Fibroblast of lung (primary cell): ENCODE measurements around the gene AADAT. TPM values are rescaled to one million over a fixed set of nuclear protein-coding genes. Genes with fewer than 3 reads are reported as not detected.

Experiments
- DNase-seq, 2 donors: peaks; one replicate each; pipeline versions ENCODE4 v3.0.0 to v3.0.0-alpha.2; 2010; ENCODE audit warnings: low read depth in 2 of 2
- H2AFZ ChIP-seq: 2 replicates; pipeline ENCODE4 v1.5.1; 2012; ENCODE audit warnings: low read length, control low read depth, inconsistent platforms
- H3K27ac ChIP-seq: 2 replicates; pipeline ENCODE4 v1.5.1; 2011; ENCODE audit warnings: low read length, control low read depth; ENCODE audit not compliant: insufficient read depth
- H3K27me3 ChIP-seq: 2 replicates; pipeline ENCODE4 v1.5.1; 2011; ENCODE audit warnings: mild to moderate bottlenecking, low read length; ENCODE audit not compliant: control insufficient read depth, insufficient read depth
- H3K36me3 ChIP-seq: 2 replicates; pipeline ENCODE4 v1.5.1; 2011; ENCODE audit warnings: low read length; ENCODE audit not compliant: control insufficient read depth, insufficient read depth
- H3K4me1 ChIP-seq: 2 replicates; pipeline ENCODE4 v1.5.1; 2011; ENCODE audit warnings: low read length; ENCODE audit not compliant: control insufficient read depth, insufficient read depth; ENCODE audit errors: extremely low read depth
- H3K4me2 ChIP-seq: 2 replicates; pipeline ENCODE4 v1.5.1; 2011; ENCODE audit warnings: low read length, control low read depth; ENCODE audit not compliant: insufficient read depth; ENCODE audit errors: extremely low read depth
- H3K4me3 ChIP-seq, 4 experiments: fragments of 200-600 bp in 1 of 4; sonication (generic) in 1 of 4; replicated peaks in 1 of 4; 2 replicates each; pipeline ENCODE4 v1.5.1; 2011 to 2016; ENCODE audit warnings: low read length in 4 of 4, low read depth in 3 of 4, mild to moderate bottlenecking in 3 of 4, control low read depth in 2 of 4, inconsistent platforms in 1 of 4, mixed read lengths in 1 of 4; ENCODE audit not compliant: insufficient read depth in 1 of 4; ENCODE audit errors: control extremely low read depth in 1 of 4
- H3K79me2 ChIP-seq: 2 replicates; pipeline ENCODE4 v1.5.1; 2012; ENCODE audit warnings: mild to moderate bottlenecking, low read length, inconsistent platforms; ENCODE audit not compliant: control insufficient read depth, insufficient read depth
- H3K9ac ChIP-seq: 2 replicates; pipeline ENCODE4 v1.5.1; 2011; ENCODE audit warnings: mild to moderate bottlenecking, low read length, control low read depth; ENCODE audit not compliant: insufficient read depth
- H3K9me3 ChIP-seq: 2 replicates; pipeline ENCODE4 v1.5.1; 2012; ENCODE audit warnings: low read depth, low read length; ENCODE audit not compliant: control insufficient read depth, insufficient read depth
- H4K20me1 ChIP-seq: 2 replicates; pipeline ENCODE4 v1.5.1; 2011; ENCODE audit warnings: low read length; ENCODE audit not compliant: control insufficient read depth, insufficient read depth; ENCODE audit errors: extremely low read depth
- EZH2 ChIP-seq: IDR thresholded peaks from 2 replicates; pipeline ENCODE4 v1.5.1; 2012; ENCODE audit warnings: low read length, control low read depth, mild to moderate bottlenecking; ENCODE audit errors: missing control alignments
- polyA plus RNA-seq, 2 donors: library from polyadenylated mRNA; depleted of rRNA in 1 of 2; stranded (reverse) in 1 of 2; unstranded in 1 of 2; fragments of >200 nt; gene quantifications; 2 replicates each; pipeline ENCODE4 v1.2.1, GENCODE V29; 2011 to 2012; ENCODE audit warnings: missing spikeins in 1 of 2
- total RNA-seq: library from RNA; depleted of rRNA; stranded (reverse); fragments of >200 nt; gene quantifications from 2 replicates; pipeline ENCODE4 v1.2.1, GENCODE V29; 2014
- TF ChIP-seq, protein P1 (sequence below), 2 donors: IDR thresholded peaks in 1 of 2; conservative IDR thresholded peaks in 1 of 2; 1 replicate in 1 of 2; 2 replicates in 1 of 2; pipeline ENCODE4 v1.5.1; 2011 to 2012; ENCODE audit warnings: low read length in 2 of 2, control low read depth in 1 of 2, inconsistent platforms in 1 of 2, low read depth in 1 of 2, mild to moderate bottlenecking in 1 of 2

AADAT gene
- total and polyA plus RNA-seq, 2 donors (not counting 1 experiment from before 2014, with no cell fraction given), result 3.5 to 7.6 TPM

DNA sequence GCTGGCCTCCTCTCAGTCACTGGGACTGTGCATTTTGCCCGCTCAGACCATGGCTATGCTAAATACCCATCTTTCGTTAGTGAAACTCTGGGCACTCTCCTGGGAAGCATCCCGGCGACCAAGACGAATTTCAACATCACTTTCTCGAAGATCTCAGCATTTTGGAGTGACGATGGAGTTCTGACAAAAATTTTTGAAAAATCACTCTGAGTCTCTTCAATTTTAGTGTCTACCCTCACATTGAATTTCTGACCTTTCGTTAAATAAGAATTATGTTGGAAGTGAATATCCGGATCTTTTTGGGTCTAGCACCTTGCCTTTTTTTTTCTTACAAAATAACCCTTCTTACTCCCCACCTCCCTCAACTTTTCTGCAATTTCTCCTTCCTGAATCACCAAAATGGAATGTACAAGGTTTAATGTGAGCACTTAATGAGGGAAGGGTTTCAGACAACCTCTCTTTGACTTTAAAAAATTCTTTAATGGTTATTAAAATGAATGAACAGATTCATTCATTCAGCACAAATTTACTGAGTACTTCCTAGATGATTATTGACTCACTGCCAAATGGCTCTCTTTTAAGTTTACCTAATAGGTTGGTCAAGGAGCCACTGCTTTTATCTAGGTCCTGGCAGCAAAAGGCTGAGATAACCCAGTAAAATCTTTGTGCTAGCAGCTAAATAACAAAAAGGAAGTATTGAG lies 746 bp upstream of the AADAT start:
- peaks cover 3% of the 10 kb centered on the region for H3K4me1 ChIP-seq
- H3K27ac ChIP-seq, result peak overlapping the region; percentile 34
- no peaks in the 10 kb centered on the region for H3K27me3 ChIP-seq
- peak overlapping the region; percentile 78 for H3K4me2 ChIP-seq
- H3K9me3 ChIP-seq, result no peaks in the 10 kb centered on the region
- no peaks in the 10 kb centered on the region for H4K20me1 ChIP-seq
- H3K36me3 ChIP-seq, result no peaks in the 10 kb centered on the region
- H3K9ac ChIP-seq, result peak overlapping the region; percentile 76
- DNase-seq, result peak in 1 of 2 donors; percentile 53
- H2AFZ ChIP-seq, result peak overlapping the region; percentile 97
- no peak for TF ChIP-seq EZH2
- TF ChIP-seq, protein P1, sequence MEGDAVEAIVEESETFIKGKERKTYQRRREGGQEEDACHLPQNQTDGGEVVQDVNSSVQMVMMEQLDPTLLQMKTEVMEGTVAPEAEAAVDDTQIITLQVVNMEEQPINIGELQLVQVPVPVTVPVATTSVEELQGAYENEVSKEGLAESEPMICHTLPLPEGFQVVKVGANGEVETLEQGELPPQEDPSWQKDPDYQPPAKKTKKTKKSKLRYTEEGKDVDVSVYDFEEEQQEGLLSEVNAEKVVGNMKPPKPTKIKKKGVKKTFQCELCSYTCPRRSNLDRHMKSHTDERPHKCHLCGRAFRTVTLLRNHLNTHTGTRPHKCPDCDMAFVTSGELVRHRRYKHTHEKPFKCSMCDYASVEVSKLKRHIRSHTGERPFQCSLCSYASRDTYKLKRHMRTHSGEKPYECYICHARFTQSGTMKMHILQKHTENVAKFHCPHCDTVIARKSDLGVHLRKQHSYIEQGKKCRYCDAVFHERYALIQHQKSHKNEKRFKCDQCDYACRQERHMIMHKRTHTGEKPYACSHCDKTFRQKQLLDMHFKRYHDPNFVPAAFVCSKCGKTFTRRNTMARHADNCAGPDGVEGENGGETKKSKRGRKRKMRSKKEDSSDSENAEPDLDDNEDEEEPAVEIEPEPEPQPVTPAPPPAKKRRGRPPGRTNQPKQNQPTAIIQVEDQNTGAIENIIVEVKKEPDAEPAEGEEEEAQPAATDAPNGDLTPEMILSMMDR (conservative IDR thresholded peaks at IDR 0.05 in 1 of 2, IDR thresholded peaks at IDR 0.05 in 1 of 2; ENCODE audit: low read depth in 1 of 2, low read length in 2 of 2), result no peak
- no peaks in the 10 kb centered on the region for H3K79me2 ChIP-seq
- peak overlapping the region; percentile 28 to 79 (median 68) for H3K4me3 ChIP-seq

DNA sequence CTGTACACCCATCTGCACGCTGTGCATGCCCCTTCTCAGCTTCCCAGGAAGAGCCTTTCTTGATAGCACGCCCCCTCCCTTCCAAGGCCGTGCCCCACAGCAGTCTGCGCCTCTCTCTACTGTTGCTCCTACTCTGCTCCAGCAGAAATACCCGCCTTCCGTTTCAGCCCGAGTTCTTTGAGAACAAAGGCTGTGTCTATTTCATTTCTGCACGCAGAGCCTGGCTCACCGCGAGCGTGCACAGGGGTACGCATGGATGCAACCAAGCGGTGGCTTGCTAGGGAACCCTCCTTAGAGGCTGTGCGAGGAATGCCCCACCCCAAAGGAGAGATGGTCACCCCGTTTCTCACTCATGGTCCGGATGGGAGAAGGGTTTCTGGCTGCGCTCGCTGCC lies 485 bp downstream of the AADAT start:
- Histone ChIP-seq H3K4me2 (peak overlapping the region; percentile 69), H3K27ac (peak overlapping the region; percentile 34), H3K9me3 (no peaks in the 10 kb centered on the region), H3K27me3 (no peaks in the 10 kb centered on the region), H3K4me1 (peaks cover 3% of the 10 kb centered on the region), H3K4me3 (peak overlapping the region; percentile 28 to 79 (median 69)), H3K79me2 (no peaks in the 10 kb centered on the region), H4K20me1 (no peaks in the 10 kb centered on the region), H3K36me3 (no peaks in the 10 kb centered on the region), H2AFZ (peak overlapping the region; percentile 97), H3K9ac (peak overlapping the region; percentile 76)
- TF ChIP-seq, protein P1 (conservative IDR thresholded peaks at IDR 0.05 in 1 of 2, IDR thresholded peaks at IDR 0.05 in 1 of 2; ENCODE audit: low read depth in 1 of 2, low read length in 2 of 2), result peak in 1 of 2 donors; percentile 8
- no peak for TF ChIP-seq EZH2
- DNase-seq, result peak; percentile 49 to 61

DNA sequence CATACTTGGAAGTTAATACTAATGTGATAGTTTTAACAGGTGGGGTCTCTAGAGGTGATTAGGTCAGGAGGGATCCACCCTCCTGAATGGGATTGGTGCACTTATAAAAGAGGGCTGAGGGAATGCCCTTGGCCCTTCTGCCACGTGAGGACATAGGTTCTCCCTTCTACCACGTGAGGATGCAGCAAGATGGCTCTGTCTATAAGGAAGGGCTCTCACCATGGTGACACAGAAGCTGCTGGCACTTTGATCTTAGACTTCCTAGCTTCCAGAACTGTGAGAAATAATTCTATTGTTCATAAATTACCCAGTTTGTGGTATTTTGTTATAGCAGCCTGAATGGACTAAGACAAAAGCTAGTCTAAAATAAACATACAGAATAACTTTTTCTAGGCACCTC lies 1.0 kb downstream of the AADAT start:
- Histone ChIP-seq H4K20me1 (no peaks in the 10 kb centered on the region), H3K27ac (no peak overlapping the region), H3K27me3 (no peaks in the 10 kb centered on the region), H3K4me1 (peaks cover 3% of the 10 kb centered on the region), H3K4me2 (peak overlapping the region; percentile 69), H2AFZ (no peak overlapping the region), H3K9ac (no peak overlapping the region), H3K4me3 (peak overlapping the region; percentile 28 to 79 (median 69)), H3K79me2 (no peaks in the 10 kb centered on the region), H3K9me3 (no peaks in the 10 kb centered on the region), H3K36me3 (no peaks in the 10 kb centered on the region)
- peak in 1 of 2 donors; percentile 0 for DNase-seq
- TF ChIP-seq, protein P1 (conservative IDR thresholded peaks at IDR 0.05 in 1 of 2, IDR thresholded peaks at IDR 0.05 in 1 of 2; ENCODE audit: low read depth in 1 of 2, low read length in 2 of 2), result no peak
- TF ChIP-seq EZH2, result no peak
